GM19395 (cell line): ENCODE measurements around the gene FOXP1.

Experiments used
- ATAC-seq: cut with Tn5 transposase; IDR thresholded peaks from one replicate; pipeline ENCODE4 v1.9.1; 2021; ENCODE audit warnings: mild to moderate bottlenecking, moderate library complexity; ENCODE audit not compliant: unreplicated experiment

FOXP1 gene

GRCh38 chr3:71512000-71512399, 71.5 kb downstream of the FOXP1 start:
- ATAC-seq: peak; percentile 69

GRCh38 chr3:71511446-71511845, 72.1 kb downstream of the FOXP1 start:
- ATAC-seq: no peak

- ATAC-seq: no peak
Measured at GRCh38 chr3:71511037-71511436, 72.5 kb downstream of the FOXP1 start.

- ATAC-seq: no peak
Measured at GRCh38 chr3:71510510-71510909, 73.0 kb downstream of the FOXP1 start.

GRCh38 chr3:71509066-71509465, 74.5 kb downstream of the FOXP1 start:
- no peak for ATAC-seq

GRCh38 chr3:71505767-71506350, 77.7 kb downstream of the FOXP1 start:
- no peak for ATAC-seq

GRCh38 chr3:71504250-71505036, 79.1 kb downstream of the FOXP1 start:
- no peak for ATAC-seq

- ATAC-seq: no peak
Measured at GRCh38 chr3:71503525-71504249, 79.8 kb downstream of the FOXP1 start.

GRCh38 chr3:71502066-71502625, 81.4 kb downstream of the FOXP1 start:
- no peak for ATAC-seq

- ATAC-seq: no peak
Measured at GRCh38 chr3:71500696-71501095, 82.8 kb downstream of the FOXP1 start.

- ATAC-seq: no peak
Measured at GRCh38 chr3:71499227-71499876, 84.2 kb downstream of the FOXP1 start.

- no peak for ATAC-seq
Measured at GRCh38 chr3:71498543-71498942, 85.0 kb downstream of the FOXP1 start.

- ATAC-seq: no peak
Measured at GRCh38 chr3:71497971-71498444, 85.5 kb downstream of the FOXP1 start.

- no peak for ATAC-seq
Measured at GRCh38 chr3:71497367-71497897, 86.1 kb downstream of the FOXP1 start.

- no peak for ATAC-seq
Measured at GRCh38 chr3:71495708-71496472, 87.6 kb downstream of the FOXP1 start.

- no peak for ATAC-seq
Measured at GRCh38 chr3:71494212-71494611, 89.3 kb downstream of the FOXP1 start.

GRCh38 chr3:71492974-71493771, 90.4 kb downstream of the FOXP1 start:
- no peak for ATAC-seq

- ATAC-seq: no peak
Measured at GRCh38 chr3:71492566-71492965, 91.0 kb downstream of the FOXP1 start.

- no peak for ATAC-seq
Measured at GRCh38 chr3:71491154-71491752, 92.3 kb downstream of the FOXP1 start.
